ENCODE results near the gene ZDHHC17.

The ZDHHC17 gene

GRCh38 chr12:76898442-76898841 is 134.5 kb downstream of the ZDHHC17 start:
- Histone ChIP-seq H3K4me2 (ENCODE audit: low read length) (no peak overlapping the region), H3K36me3 (ENCODE audit: insufficient read depth, low read length) (no peaks in the 10 kb centered on the region), H3K4me1 (ENCODE audit: insufficient read depth, low read length, severe bottlenecking) (no peaks in the 10 kb centered on the region), H3K27me3 (ENCODE audit: insufficient read depth, low read length) (no peaks in the 10 kb centered on the region), H3K9ac (ENCODE audit: low read length) (no peak overlapping the region), H2AFZ (ENCODE audit: low read length) (no peak overlapping the region), H3K9me3 (ENCODE audit: low read length) (peaks cover 3% of the 10 kb centered on the region), H3K9me2 (ENCODE audit: low read depth, low read length) (no peaks in the 10 kb centered on the region), H3K27ac (ENCODE audit: low read depth, low read length, poor library complexity, severe bottlenecking) (no peak overlapping the region), H4K20me1 (ENCODE audit: insufficient read depth, low read length) (no peaks in the 10 kb centered on the region), H3K79me2 (ENCODE audit: insufficient read depth, low read length) (no peaks in the 10 kb centered on the region), H3F3A (ENCODE audit: insufficient read depth, low read length) (no peaks in the 10 kb centered on the region), H3K4me3 (ENCODE audit: low read depth, low read length, poor library complexity, severe bottlenecking) (no peak overlapping the region)
- TF ChIP-seq EZH2 (IDR thresholded peaks at IDR 0.05; ENCODE audit: borderline replicate concordance, low read length): no peak
- no peak for TF ChIP-seq CTCF (IDR thresholded peaks at IDR 0.05; ENCODE audit: low read length)

GRCh38 chr12:76899522-76899921 is 135.6 kb downstream of the ZDHHC17 start:
- Histone ChIP-seq H4K20me1 (ENCODE audit: insufficient read depth, low read length) (no peaks in the 10 kb centered on the region), H3K27ac (ENCODE audit: low read depth, low read length, poor library complexity, severe bottlenecking) (no peak overlapping the region), H3K9me3 (ENCODE audit: low read length) (no peaks in the 10 kb centered on the region), H3K4me1 (ENCODE audit: insufficient read depth, low read length, severe bottlenecking) (no peaks in the 10 kb centered on the region), H3K4me3 (ENCODE audit: low read depth, low read length, poor library complexity, severe bottlenecking) (no peak overlapping the region), H3K36me3 (ENCODE audit: insufficient read depth, low read length) (no peaks in the 10 kb centered on the region), H3F3A (ENCODE audit: insufficient read depth, low read length) (no peaks in the 10 kb centered on the region), H2AFZ (ENCODE audit: low read length) (no peak overlapping the region), H3K4me2 (ENCODE audit: low read length) (no peak overlapping the region), H3K9ac (ENCODE audit: low read length) (no peak overlapping the region), H3K9me2 (ENCODE audit: low read depth, low read length) (no peaks in the 10 kb centered on the region), H3K27me3 (ENCODE audit: insufficient read depth, low read length) (no peaks in the 10 kb centered on the region), H3K79me2 (ENCODE audit: insufficient read depth, low read length) (no peaks in the 10 kb centered on the region)
- TF ChIP-seq EZH2 (IDR thresholded peaks at IDR 0.05; ENCODE audit: borderline replicate concordance, low read length) (no peak), CTCF (IDR thresholded peaks at IDR 0.05; ENCODE audit: low read length) (no peak)

- Histone ChIP-seq H3K9me2 (ENCODE audit: low read depth, low read length) (no peaks in the 10 kb centered on the region), H3K4me2 (ENCODE audit: low read length) (no peak overlapping the region), H3K27ac (ENCODE audit: low read depth, low read length, poor library complexity, severe bottlenecking) (no peak overlapping the region), H3F3A (ENCODE audit: insufficient read depth, low read length) (no peaks in the 10 kb centered on the region), H3K4me1 (ENCODE audit: insufficient read depth, low read length, severe bottlenecking) (no peaks in the 10 kb centered on the region), H3K9ac (ENCODE audit: low read length) (no peak overlapping the region), H4K20me1 (ENCODE audit: insufficient read depth, low read length) (no peaks in the 10 kb centered on the region), H3K79me2 (ENCODE audit: insufficient read depth, low read length) (no peaks in the 10 kb centered on the region), H3K36me3 (ENCODE audit: insufficient read depth, low read length) (no peaks in the 10 kb centered on the region), H3K4me3 (ENCODE audit: low read depth, low read length, poor library complexity, severe bottlenecking) (no peak overlapping the region), H2AFZ (ENCODE audit: low read length) (no peak overlapping the region), H3K9me3 (ENCODE audit: low read length) (no peaks in the 10 kb centered on the region), H3K27me3 (ENCODE audit: insufficient read depth, low read length) (no peaks in the 10 kb centered on the region)
- TF ChIP-seq CTCF (IDR thresholded peaks at IDR 0.05; ENCODE audit: low read length) (no peak), EZH2 (IDR thresholded peaks at IDR 0.05; ENCODE audit: borderline replicate concordance, low read length) (no peak)
Measured at GRCh38 chr12:76901628-76902380, 137.9 kb downstream of the ZDHHC17 start.
